GM12878 (cell line): ENCODE results near the gene GNB2. TPM values are rescaled to one million over a fixed set of nuclear protein-coding genes. Genes with fewer than 3 reads are reported as not detected.

Experiments
- ATAC-seq: fragments of 200-7000 bp; cut with Tn5 transposase; 3 replicates; pipeline ENCODE4 v1.9.1; 2020; ENCODE audit warnings: mild to moderate bottlenecking, moderate library complexity
- BruUV-seq: library from RNA; stranded (reverse); fragments of 400-500 nt; replicated peaks from 2 replicates; lab custom pipeline; 2021; lab: Mats Ljungman, UMichigan
- CTCF ChIA-PET: fragments of 300-600 bp; sonication (Branson Sonifier 250); formaldehyde crosslinking; extraction: SDS; loops from one replicate; lab custom pipeline; 2021; ENCODE audit warnings: inconsistent platforms; lab: Yijun Ruan, JAX
- POLR2A ChIA-PET: fragments of 350-600 bp; formaldehyde crosslinking; extraction: SDS; loops from one replicate; lab custom pipeline; 2021; ENCODE audit warnings: inconsistent platforms; lab: Charles Lee
- RAD21 ChIA-PET: fragments of 300-600 bp; sonication (Branson Sonifier 250); formaldehyde crosslinking; loops from one replicate; lab custom pipeline; 2023; ENCODE audit warnings: antibody characterized with exemption; ENCODE audit not compliant: unreplicated experiment; lab: Charles Lee
- SMC1A ChIA-PET: fragments of 300-600 bp; sonication (Branson Sonifier 250); formaldehyde crosslinking; loops from one replicate; lab custom pipeline; 2023; ENCODE audit not compliant: unreplicated experiment, uncharacterized antibody; lab: Charles Lee
- DNase-seq: peaks from one replicate; pipeline ENCODE4 v3.0.0-alpha.2; 2011; ENCODE audit warnings: low read depth, low spot score
- FAIRE-seq: peaks from 3 replicates; lab custom pipeline; 2011; peaks lifted over from hg19 to GRCh38; lab: Jason Lieb, UNC
- H2AFZ ChIP-seq: 2 replicates; pipeline ENCODE4 v1.6.0; 2011; ENCODE audit warnings: low read depth, low read length, control low read depth; ENCODE audit not compliant: control insufficient read depth
- H3K27ac ChIP-seq: 2 replicates; pipeline ENCODE4 v1.5.1; 2011; ENCODE audit warnings: control low read depth; ENCODE audit not compliant: control insufficient read depth, insufficient read depth
- H3K27me3 ChIP-seq, 2 experiments: replicated peaks in 1 of 2; 2 replicates each; pipeline versions ENCODE4 v1.6.0 to v1.6.1; 2011; ENCODE audit warnings: low read length in 1 of 2; ENCODE audit not compliant: control insufficient read depth in 2 of 2, insufficient read depth in 2 of 2
- H3K36me3 ChIP-seq, 2 experiments: 2 replicates each; pipeline ENCODE4 v1.5.1; 2011; ENCODE audit warnings: low read length in 1 of 2; ENCODE audit not compliant: control insufficient read depth in 2 of 2, insufficient read depth in 2 of 2
- H3K4me1 ChIP-seq: 2 replicates; pipeline ENCODE4 v1.6.1; 2011; ENCODE audit warnings: mild to moderate bottlenecking, low read length, moderate library complexity, mixed read lengths; ENCODE audit not compliant: control insufficient read depth, insufficient read depth
- H3K4me2 ChIP-seq: 2 replicates; pipeline ENCODE4 v1.6.0; 2011; ENCODE audit warnings: control low read depth; ENCODE audit not compliant: control insufficient read depth, insufficient read depth
- H3K4me3 ChIP-seq: fragments of 200-600 bp; sonication (generic); 2 replicates; pipeline ENCODE4 v1.5.1; 2016
- H3K79me2 ChIP-seq: 2 replicates; pipeline ENCODE4 v1.6.0; 2011; ENCODE audit warnings: low read length; ENCODE audit not compliant: control insufficient read depth, insufficient read depth
- H3K9ac ChIP-seq: 2 replicates; pipeline ENCODE4 v1.8.0; 2011; ENCODE audit warnings: low read length, control low read depth, mixed read lengths; ENCODE audit not compliant: control insufficient read depth, insufficient read depth
- H3K9me3 ChIP-seq: replicated peaks from 3 replicates; pipeline ENCODE4 v1.5.1; 2011; ENCODE audit warnings: mild to moderate bottlenecking, low read length; ENCODE audit not compliant: control insufficient read depth, insufficient read depth
- H4K20me1 ChIP-seq: 2 replicates; pipeline ENCODE4 v1.6.0; 2011; ENCODE audit not compliant: control insufficient read depth, insufficient read depth
- MXI1 ChIP-seq: fragments of 150-350 bp; IDR thresholded peaks from 2 replicates; pipeline ENCODE4 v1.6.1; 2011; ENCODE audit warnings: low read depth, mild to moderate bottlenecking, inconsistent platforms, low read length, improper control_type of control experiment
- PML ChIP-seq: IDR thresholded peaks from 2 replicates; pipeline ENCODE4 v1.6.1; 2012; ENCODE audit warnings: low read length, inconsistent platforms
- RAD21 ChIP-seq: IDR thresholded peaks from 2 replicates; pipeline ENCODE4 v1.6.1; 2011; ENCODE audit warnings: mild to moderate bottlenecking, low read depth, low read length, moderate library complexity; ENCODE audit not compliant: insufficient read depth
- RELA ChIP-seq: fragments of 450-650 bp; IDR thresholded peaks from 2 replicates; pipeline ENCODE4 v1.8.0; 2014; ENCODE audit warnings: borderline replicate concordance; ENCODE audit not compliant: partially characterized antibody
- SREBF1 ChIP-seq: IDR thresholded peaks from 2 replicates; pipeline ENCODE4 v1.6.1; 2012; ENCODE audit warnings: mild to moderate bottlenecking, low read length
- YY1 ChIP-seq: IDR thresholded peaks from 2 replicates; pipeline ENCODE4 v1.6.1; 2011; ENCODE audit warnings: low read depth, mild to moderate bottlenecking, low read length
- ZNF24 ChIP-seq: fragments of 450-650 bp; IDR thresholded peaks from 2 replicates; pipeline ENCODE4 v1.6.1; 2017; ENCODE audit warnings: antibody characterized with exemption, mild to moderate bottlenecking
- WGBS: methylation state at CpG from one replicate; pipeline ENCODE4 v1.1.6; 2016; ENCODE audit warnings: low lambda C conversion rate; ENCODE audit not compliant: insufficient replicate concordance, insufficient coverage; ENCODE audit errors: missing lambda C conversion rate; 5-methylcytosine and 5-hydroxymethylcytosine counted together
- in situ Hi-C: fragments of 300-500 bp; cut with MboI; formaldehyde crosslinking; loops from 9 replicates; pipeline ENCODE4 v1.14.3; 2018; ENCODE audit warnings: mixed read lengths
- intact Hi-C: fragments of 100-400 bp; cut with micrococcal nuclease; formaldehyde crosslinking; loops from one replicate; pipeline ENCODE4 v1.14.2; 2022; ENCODE audit not compliant: unreplicated experiment
- polyA plus RNA-seq, 11 experiments: library from polyadenylated mRNA; depleted of rRNA in 4 of 11; unstranded in 6 of 11; stranded (reverse) in 5 of 11; fragments of >200 nt; fragmentation: Nextera tagmentation in 4 of 11; fragmentation: Illumina TruSeq in 1 of 11; extraction: Ambion mirVana in 4 of 11; extraction: Trizol in 1 of 11; gene quantifications; 1 replicate in 1 of 11; 2 replicates in 10 of 11; pipeline versions ENCODE4 v1.2.1 to v1.2.3, GENCODE V29; 2011 to 2016; ENCODE audit warnings: inconsistent platforms in 2 of 11, missing spikeins in 2 of 11, low read depth in 1 of 11
- total RNA-seq, 4 experiments: library from RNA; depleted of rRNA in 3 of 4; stranded (reverse); fragments of >200 nt in 3 of 4; fragmentation: Illumina TruSeq in 1 of 4; extraction: Trizol in 1 of 4; gene quantifications; 2 replicates each; pipeline versions ENCODE4 v1.2.1 to v1.2.3, GENCODE V29; 2013 to 2021
- TF ChIP-seq, protein P1 (sequence below), 3 experiments: IDR thresholded peaks in 2 of 3; conservative IDR thresholded peaks in 1 of 3; 2 replicates each; pipeline ENCODE4 v1.5.1; 2011; ENCODE audit warnings: low read depth in 3 of 3, low read length in 3 of 3, mild to moderate bottlenecking in 3 of 3, control low read depth in 2 of 3, moderate library complexity in 2 of 3, inconsistent platforms in 1 of 3, mixed read lengths in 1 of 3; ENCODE audit not compliant: control insufficient read depth in 2 of 3, insufficient read depth in 1 of 3; ENCODE audit errors: extremely low read depth in 1 of 3
- TF ChIP-seq, protein P2 (sequence below): IDR thresholded peaks from 2 replicates; pipeline ENCODE4 v1.6.1; 2012; ENCODE audit warnings: low read length, inconsistent platforms
- TF ChIP-seq, protein P3 (sequence below): fragments of 450-650 bp; IDR thresholded peaks from 2 replicates; pipeline ENCODE4 v1.6.1; 2017; ENCODE audit warnings: borderline replicate concordance
- TF ChIP-seq, protein P4 (sequence below): IDR thresholded peaks from 2 replicates; pipeline ENCODE4 v1.6.1; 2012; ENCODE audit warnings: mild to moderate bottlenecking, low read depth, low read length
- TF ChIP-seq, protein P5 (sequence below): fragments of 450-650 bp; IDR thresholded peaks from 2 replicates; pipeline ENCODE4 v1.6.1; 2017; ENCODE audit warnings: mild to moderate bottlenecking, low read depth, inconsistent platforms; ENCODE audit not compliant: poor library complexity, severe bottlenecking

The GNB2 gene
- total and polyA plus RNA-seq, 10 of the 15 experiments (the other 5 are each of a cell fraction or from before 2014, with no cell fraction given): 0.35 to 175 (median 59.7) TPM

DNA sequence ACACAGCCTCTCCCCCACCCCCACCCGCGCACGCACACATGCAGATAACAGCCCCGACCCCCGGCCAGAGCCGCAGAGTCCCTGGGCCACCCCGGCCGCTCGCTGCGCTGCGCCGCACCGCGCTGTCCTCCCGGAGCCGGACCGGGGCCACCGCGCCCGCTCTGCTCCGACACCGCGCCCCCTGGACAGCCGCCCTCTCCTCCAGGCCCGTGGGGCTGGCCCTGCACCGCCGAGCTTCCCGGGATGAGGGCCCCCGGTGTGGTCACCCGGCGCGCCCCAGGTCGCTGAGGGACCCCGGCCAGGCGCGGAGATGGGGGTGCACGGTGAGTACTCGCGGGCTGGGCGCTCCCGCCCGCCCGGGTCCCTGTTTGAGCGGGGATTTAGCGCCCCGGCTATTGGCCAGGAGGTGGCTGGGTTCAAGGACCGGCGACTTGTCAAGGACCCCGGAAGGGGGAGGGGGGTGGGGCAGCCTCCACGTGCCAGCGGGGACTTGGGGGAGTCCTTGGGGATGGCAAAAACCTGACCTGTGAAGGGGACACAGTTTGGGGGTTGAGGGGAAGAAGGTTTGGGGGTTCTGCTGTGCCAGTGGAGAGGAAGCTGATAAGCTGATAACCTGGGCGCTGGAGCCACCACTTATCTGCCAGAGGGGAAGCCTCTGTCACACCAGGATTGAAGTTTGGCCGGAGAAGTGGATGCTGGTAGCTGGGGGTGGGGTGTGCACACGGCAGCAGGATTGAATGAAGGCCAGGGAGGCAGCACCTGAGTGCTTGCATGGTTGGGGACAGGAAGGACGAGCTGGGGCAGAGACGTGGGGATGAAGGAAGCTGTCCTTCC is 47.3 kb downstream of the GNB2 start:
- ChIA-PET RAD21 (no interaction called here), SMC1A (interaction anchor here (0.6 kb wide), 1 partner anchor 135 kb away, joined by 3 read pairs; the partner anchor contains the start of genes FBXO24 and LRCH4), CTCF (interaction anchor here (1.2 kb wide), 1 partner anchor 29 kb away, joined by 3 read pairs; no protein-coding TSS in a partner anchor), POLR2A (no interaction called here)
- no peaks in the 10 kb centered on the region for H4K20me1 ChIP-seq
- no peak overlapping the region for H3K27ac ChIP-seq
- no peak overlapping the region for H2AFZ ChIP-seq
- no peaks in the 10 kb centered on the region for H3K4me1 ChIP-seq
- no TSS peak for BruUV-seq
- no peak overlapping the region for H3K4me2 ChIP-seq
- no peak overlapping the region for H3K9ac ChIP-seq
- FAIRE-seq: no peak
- DNase-seq: no peak
- no peak for ATAC-seq
- H3K9me3 ChIP-seq: no peaks in the 10 kb centered on the region
- WGBS: 25% methylated on average over 18 of the region's 56 CpGs
- H3K79me2 ChIP-seq: no peaks in the 10 kb centered on the region
- H3K4me3 ChIP-seq: no peak overlapping the region
- intact Hi-C loops: no loop called here
- peaks cover 4 to 11% of the 10 kb centered on the region in 2 experiments for H3K27me3 ChIP-seq
- no peaks in the 10 kb centered on the region for H3K36me3 ChIP-seq
- in situ Hi-C loops: no loop called here
- TF ChIP-seq, protein P1, sequence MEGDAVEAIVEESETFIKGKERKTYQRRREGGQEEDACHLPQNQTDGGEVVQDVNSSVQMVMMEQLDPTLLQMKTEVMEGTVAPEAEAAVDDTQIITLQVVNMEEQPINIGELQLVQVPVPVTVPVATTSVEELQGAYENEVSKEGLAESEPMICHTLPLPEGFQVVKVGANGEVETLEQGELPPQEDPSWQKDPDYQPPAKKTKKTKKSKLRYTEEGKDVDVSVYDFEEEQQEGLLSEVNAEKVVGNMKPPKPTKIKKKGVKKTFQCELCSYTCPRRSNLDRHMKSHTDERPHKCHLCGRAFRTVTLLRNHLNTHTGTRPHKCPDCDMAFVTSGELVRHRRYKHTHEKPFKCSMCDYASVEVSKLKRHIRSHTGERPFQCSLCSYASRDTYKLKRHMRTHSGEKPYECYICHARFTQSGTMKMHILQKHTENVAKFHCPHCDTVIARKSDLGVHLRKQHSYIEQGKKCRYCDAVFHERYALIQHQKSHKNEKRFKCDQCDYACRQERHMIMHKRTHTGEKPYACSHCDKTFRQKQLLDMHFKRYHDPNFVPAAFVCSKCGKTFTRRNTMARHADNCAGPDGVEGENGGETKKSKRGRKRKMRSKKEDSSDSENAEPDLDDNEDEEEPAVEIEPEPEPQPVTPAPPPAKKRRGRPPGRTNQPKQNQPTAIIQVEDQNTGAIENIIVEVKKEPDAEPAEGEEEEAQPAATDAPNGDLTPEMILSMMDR (IDR thresholded peaks at IDR 0.05 in 2 of 3, conservative IDR thresholded peaks at IDR 0.05 in 1 of 3; ENCODE audit: control insufficient read depth in 2 of 3, extremely low read depth in 1 of 3, insufficient read depth in 1 of 3, low read depth in 3 of 3, low read length in 3 of 3): no peak
- TF ChIP-seq SREBF1: no peak
- TF ChIP-seq, protein P2, sequence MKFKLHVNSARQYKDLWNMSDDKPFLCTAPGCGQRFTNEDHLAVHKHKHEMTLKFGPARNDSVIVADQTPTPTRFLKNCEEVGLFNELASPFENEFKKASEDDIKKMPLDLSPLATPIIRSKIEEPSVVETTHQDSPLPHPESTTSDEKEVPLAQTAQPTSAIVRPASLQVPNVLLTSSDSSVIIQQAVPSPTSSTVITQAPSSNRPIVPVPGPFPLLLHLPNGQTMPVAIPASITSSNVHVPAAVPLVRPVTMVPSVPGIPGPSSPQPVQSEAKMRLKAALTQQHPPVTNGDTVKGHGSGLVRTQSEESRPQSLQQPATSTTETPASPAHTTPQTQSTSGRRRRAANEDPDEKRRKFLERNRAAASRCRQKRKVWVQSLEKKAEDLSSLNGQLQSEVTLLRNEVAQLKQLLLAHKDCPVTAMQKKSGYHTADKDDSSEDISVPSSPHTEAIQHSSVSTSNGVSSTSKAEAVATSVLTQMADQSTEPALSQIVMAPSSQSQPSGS: no peak
- TF ChIP-seq, protein P3, sequence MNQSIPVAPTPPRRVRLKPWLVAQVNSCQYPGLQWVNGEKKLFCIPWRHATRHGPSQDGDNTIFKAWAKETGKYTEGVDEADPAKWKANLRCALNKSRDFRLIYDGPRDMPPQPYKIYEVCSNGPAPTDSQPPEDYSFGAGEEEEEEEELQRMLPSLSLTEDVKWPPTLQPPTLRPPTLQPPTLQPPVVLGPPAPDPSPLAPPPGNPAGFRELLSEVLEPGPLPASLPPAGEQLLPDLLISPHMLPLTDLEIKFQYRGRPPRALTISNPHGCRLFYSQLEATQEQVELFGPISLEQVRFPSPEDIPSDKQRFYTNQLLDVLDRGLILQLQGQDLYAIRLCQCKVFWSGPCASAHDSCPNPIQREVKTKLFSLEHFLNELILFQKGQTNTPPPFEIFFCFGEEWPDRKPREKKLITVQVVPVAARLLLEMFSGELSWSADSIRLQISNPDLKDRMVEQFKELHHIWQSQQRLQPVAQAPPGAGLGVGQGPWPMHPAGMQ: no peak
- TF ChIP-seq, protein P4, sequence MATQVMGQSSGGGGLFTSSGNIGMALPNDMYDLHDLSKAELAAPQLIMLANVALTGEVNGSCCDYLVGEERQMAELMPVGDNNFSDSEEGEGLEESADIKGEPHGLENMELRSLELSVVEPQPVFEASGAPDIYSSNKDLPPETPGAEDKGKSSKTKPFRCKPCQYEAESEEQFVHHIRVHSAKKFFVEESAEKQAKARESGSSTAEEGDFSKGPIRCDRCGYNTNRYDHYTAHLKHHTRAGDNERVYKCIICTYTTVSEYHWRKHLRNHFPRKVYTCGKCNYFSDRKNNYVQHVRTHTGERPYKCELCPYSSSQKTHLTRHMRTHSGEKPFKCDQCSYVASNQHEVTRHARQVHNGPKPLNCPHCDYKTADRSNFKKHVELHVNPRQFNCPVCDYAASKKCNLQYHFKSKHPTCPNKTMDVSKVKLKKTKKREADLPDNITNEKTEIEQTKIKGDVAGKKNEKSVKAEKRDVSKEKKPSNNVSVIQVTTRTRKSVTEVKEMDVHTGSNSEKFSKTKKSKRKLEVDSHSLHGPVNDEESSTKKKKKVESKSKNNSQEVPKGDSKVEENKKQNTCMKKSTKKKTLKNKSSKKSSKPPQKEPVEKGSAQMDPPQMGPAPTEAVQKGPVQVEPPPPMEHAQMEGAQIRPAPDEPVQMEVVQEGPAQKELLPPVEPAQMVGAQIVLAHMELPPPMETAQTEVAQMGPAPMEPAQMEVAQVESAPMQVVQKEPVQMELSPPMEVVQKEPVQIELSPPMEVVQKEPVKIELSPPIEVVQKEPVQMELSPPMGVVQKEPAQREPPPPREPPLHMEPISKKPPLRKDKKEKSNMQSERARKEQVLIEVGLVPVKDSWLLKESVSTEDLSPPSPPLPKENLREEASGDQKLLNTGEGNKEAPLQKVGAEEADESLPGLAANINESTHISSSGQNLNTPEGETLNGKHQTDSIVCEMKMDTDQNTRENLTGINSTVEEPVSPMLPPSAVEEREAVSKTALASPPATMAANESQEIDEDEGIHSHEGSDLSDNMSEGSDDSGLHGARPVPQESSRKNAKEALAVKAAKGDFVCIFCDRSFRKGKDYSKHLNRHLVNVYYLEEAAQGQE: no peak
- TF ChIP-seq RAD21: no peak
- no peak for TF ChIP-seq PML
- no peak for TF ChIP-seq RELA
- TF ChIP-seq, protein P5, sequence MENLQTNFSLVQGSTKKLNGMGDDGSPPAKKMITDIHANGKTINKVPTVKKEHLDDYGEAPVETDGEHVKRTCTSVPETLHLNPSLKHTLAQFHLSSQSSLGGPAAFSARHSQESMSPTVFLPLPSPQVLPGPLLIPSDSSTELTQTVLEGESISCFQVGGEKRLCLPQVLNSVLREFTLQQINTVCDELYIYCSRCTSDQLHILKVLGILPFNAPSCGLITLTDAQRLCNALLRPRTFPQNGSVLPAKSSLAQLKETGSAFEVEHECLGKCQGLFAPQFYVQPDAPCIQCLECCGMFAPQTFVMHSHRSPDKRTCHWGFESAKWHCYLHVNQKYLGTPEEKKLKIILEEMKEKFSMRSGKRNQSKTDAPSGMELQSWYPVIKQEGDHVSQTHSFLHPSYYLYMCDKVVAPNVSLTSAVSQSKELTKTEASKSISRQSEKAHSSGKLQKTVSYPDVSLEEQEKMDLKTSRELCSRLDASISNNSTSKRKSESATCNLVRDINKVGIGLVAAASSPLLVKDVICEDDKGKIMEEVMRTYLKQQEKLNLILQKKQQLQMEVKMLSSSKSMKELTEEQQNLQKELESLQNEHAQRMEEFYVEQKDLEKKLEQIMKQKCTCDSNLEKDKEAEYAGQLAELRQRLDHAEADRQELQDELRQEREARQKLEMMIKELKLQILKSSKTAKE: no peak
- no peak for TF ChIP-seq YY1
- no peak for TF ChIP-seq ZNF24
- TF ChIP-seq MXI1: no peak
